WTC11 (cell line): ENCODE data around the gene GAK.
"Not testable (repeated sequence)": the region's sequence is repeated elsewhere in the genome, so short reads cannot be mapped to it uniquely, and the experiment has no call there.

ENCODE experiments used
- ATF3 ChIP-seq: sonication (generic); formaldehyde crosslinking; conservative IDR thresholded peaks from 2 replicates; pipeline ENCODE4 v1.8.1; 2022; ENCODE audit warnings: mild to moderate bottlenecking, missing genetic modification reagents
- CTCF ChIP-seq: fragments of 200-600 bp; IDR thresholded peaks from 2 replicates; pipeline ENCODE4 v1.8.0; 2022; ENCODE audit warnings: antibody characterized with exemption
- FOXK1 ChIP-seq: sonication (generic); formaldehyde crosslinking; IDR thresholded peaks from 2 replicates; pipeline ENCODE4 v1.8.0; 2022; ENCODE audit warnings: mild to moderate bottlenecking, moderate library complexity, missing genetic modification reagents
- IRF2 ChIP-seq: sonication (generic); formaldehyde crosslinking; IDR thresholded peaks from 2 replicates; pipeline ENCODE4 v1.8.0; 2022; ENCODE audit warnings: low read depth, missing genetic modification reagents, borderline replicate concordance
- NR3C1 ChIP-seq: sonication (generic); formaldehyde crosslinking; conservative IDR thresholded peaks from 2 replicates; pipeline ENCODE4 v1.8.1; 2023; ENCODE audit warnings: low read depth, mild to moderate bottlenecking, missing genetic modification reagents
- USF1 ChIP-seq: sonication (generic); formaldehyde crosslinking; IDR thresholded peaks from 2 replicates; pipeline ENCODE4 v1.8.0; 2022; ENCODE audit warnings: mild to moderate bottlenecking, missing genetic modification reagents
- ZNF532 ChIP-seq: fragments of 250-450 bp; sonication (Bioruptor Pico); IDR thresholded peaks from 2 replicates; pipeline ENCODE4 v1.9.0; 2021; ENCODE audit warnings: mild to moderate bottlenecking, borderline replicate concordance

- TF ChIP-seq IRF2 (CRISPR knock-in tag); FOXK1 (CRISPR knock-in tag); CTCF; USF1 (CRISPR knock-in tag); ATF3 (CRISPR knock-in tag); NR3C1 (CRISPR knock-in tag); ZNF532 (CRISPR knock-in tag): not testable (repeated sequence)
Measured at GRCh38 chr4:976016-976415, 43.9 kb upstream of the GAK start.
